Trophoblast cell (in vitro differentiated cells and primary cell): ENCODE results near the gene TAF11L7.
"Not testable (repeated sequence)": the region's sequence is repeated elsewhere in the genome, so short reads cannot be mapped to it uniquely, and the experiment has no call there.

Experiments used
- DNase-seq, 2 donors: peaks; one replicate each; pipeline ENCODE4 v3.0.0-alpha.2; 2016
- H2AFZ ChIP-seq: 2 replicates; pipeline ENCODE4 v1.6.1; 2013; ENCODE audit warnings: low read length, moderate library complexity, mild to moderate bottlenecking; ENCODE audit not compliant: insufficient read depth, poor library complexity
- H2AK5ac ChIP-seq: 2 replicates; pipeline ENCODE4 v1.6.1; 2013; ENCODE audit warnings: mild to moderate bottlenecking, low read length
- H2BK120ac ChIP-seq: 2 replicates; pipeline ENCODE4 v1.6.1; 2013; ENCODE audit warnings: low read length, mild to moderate bottlenecking, moderate library complexity; ENCODE audit not compliant: insufficient read depth, poor library complexity
- H2BK12ac ChIP-seq: 2 replicates; pipeline ENCODE4 v1.6.1; 2013; ENCODE audit warnings: mild to moderate bottlenecking, low read length, moderate library complexity
- H2BK5ac ChIP-seq: 2 replicates; pipeline ENCODE4 v1.6.1; 2013; ENCODE audit warnings: low read length, low read depth, moderate library complexity, mild to moderate bottlenecking; ENCODE audit not compliant: poor library complexity
- H3K14ac ChIP-seq: 2 replicates; pipeline ENCODE4 v1.6.1; 2013; ENCODE audit warnings: mild to moderate bottlenecking, low read length
- H3K18ac ChIP-seq: 2 replicates; pipeline ENCODE4 v1.6.1; 2013; ENCODE audit warnings: mild to moderate bottlenecking, low read length
- H3K23ac ChIP-seq: 2 replicates; pipeline ENCODE4 v1.6.1; 2013; ENCODE audit warnings: low read length
- H3K27ac ChIP-seq: 2 replicates; pipeline ENCODE4 v1.5.1; 2013; ENCODE audit warnings: low read depth, mild to moderate bottlenecking, inconsistent platforms, low read length, moderate library complexity
- H3K27me3 ChIP-seq: 2 replicates; pipeline ENCODE4 v1.6.1; 2013; ENCODE audit warnings: inconsistent platforms, mild to moderate bottlenecking, low read length, moderate library complexity; ENCODE audit not compliant: insufficient read depth
- H3K36me3 ChIP-seq, 2 experiments: 1 replicate in 1 of 2; 2 replicates in 1 of 2; pipeline ENCODE4 v1.6.1; 2013; ENCODE audit warnings: low read length in 2 of 2, mild to moderate bottlenecking in 2 of 2, moderate library complexity in 1 of 2; ENCODE audit not compliant: insufficient read depth in 2 of 2, control insufficient read depth in 1 of 2
- H3K4ac ChIP-seq: 2 replicates; pipeline ENCODE4 v1.6.1; 2013; ENCODE audit warnings: low read depth, mild to moderate bottlenecking, low read length, moderate library complexity
- H3K4me1 ChIP-seq, 2 experiments: 1 replicate in 1 of 2; 2 replicates in 1 of 2; pipeline ENCODE4 v1.6.1; 2013; ENCODE audit warnings: low read length in 2 of 2, mild to moderate bottlenecking in 2 of 2, moderate library complexity in 1 of 2; ENCODE audit not compliant: insufficient read depth in 2 of 2, control insufficient read depth in 1 of 2
- H3K4me2 ChIP-seq: 2 replicates; pipeline ENCODE4 v1.6.1; 2013; ENCODE audit warnings: inconsistent platforms, mild to moderate bottlenecking, low read length, moderate library complexity
- H3K4me3 ChIP-seq: 2 replicates; pipeline ENCODE4 v1.5.1; 2013; ENCODE audit warnings: mild to moderate bottlenecking, low read depth, low read length, inconsistent platforms
- H3K79me1 ChIP-seq: one replicate; pipeline ENCODE4 v1.6.1; 2013; ENCODE audit warnings: low read length
- H3K79me2 ChIP-seq: 2 replicates; pipeline ENCODE4 v1.6.1; 2013; ENCODE audit warnings: low read length, mild to moderate bottlenecking; ENCODE audit not compliant: control insufficient read depth, insufficient read depth, poor library complexity
- H3K9ac ChIP-seq: 2 replicates; pipeline ENCODE4 v1.6.1; 2013; ENCODE audit warnings: mild to moderate bottlenecking, low read length
- H3K9me3 ChIP-seq: 2 replicates; pipeline ENCODE4 v1.6.1; 2013; ENCODE audit warnings: low read depth, mild to moderate bottlenecking, control low read depth, inconsistent platforms, low read length; ENCODE audit not compliant: insufficient read depth
- H4K12ac ChIP-seq: 2 replicates; pipeline ENCODE4 v1.6.1; 2013; ENCODE audit warnings: low read depth, mild to moderate bottlenecking, low read length, moderate library complexity
- H4K8ac ChIP-seq: 2 replicates; pipeline ENCODE4 v1.6.1; 2013; ENCODE audit warnings: low read depth, mild to moderate bottlenecking, low read length, moderate library complexity
- H4K91ac ChIP-seq: one replicate; pipeline ENCODE4 v1.6.1; 2013; ENCODE audit warnings: low read depth, mild to moderate bottlenecking, low read length, moderate library complexity
- WGBS: extraction: QIAGEN DNeasy Blood & Tissue Kit; methylation state at CpG from one replicate; pipeline ENCODE4 v1.1.7; 2013; ENCODE audit warnings: missing lambda C conversion rate; ENCODE audit not compliant: insufficient read length, insufficient coverage; ENCODE audit errors: extremely low coverage; 5-methylcytosine and 5-hydroxymethylcytosine counted together

Gene TAF11L7

GRCh38 chr5:17607461-17607860 is 21.9 kb upstream of the TAF11L7 start:
- not testable (repeated sequence) for H2AFZ ChIP-seq, H3K14ac ChIP-seq, H2AK5ac ChIP-seq, H3K23ac ChIP-seq, H4K12ac ChIP-seq, H3K36me3 ChIP-seq, H3K18ac ChIP-seq, H3K4ac ChIP-seq, DNase-seq, H3K79me1 ChIP-seq, H2BK12ac ChIP-seq, H3K4me2 ChIP-seq, H3K4me3 ChIP-seq, H2BK5ac ChIP-seq, H3K79me2 ChIP-seq, H3K9me3 ChIP-seq, H4K91ac ChIP-seq, H3K9ac ChIP-seq, H4K8ac ChIP-seq, H3K27me3 ChIP-seq, H2BK120ac ChIP-seq, H3K27ac ChIP-seq, H3K4me1 ChIP-seq
- WGBS: no CpG with 5 or more reads among the region's 4 CpGs

- Histone ChIP-seq H3K27ac (no peak overlapping the region), H2AK5ac (no peak overlapping the region), H2BK5ac (no peak overlapping the region), H2BK12ac (no peak overlapping the region), H3K27me3 (no peaks in the 10 kb centered on the region), H3K36me3 (no peaks in the 10 kb centered on the region), H3K4me3 (no peak overlapping the region), H3K4me1 (no peaks in the 10 kb centered on the region), H3K79me2 (no peaks in the 10 kb centered on the region), H4K12ac (no peak overlapping the region), H2BK120ac (no peak overlapping the region), H3K4me2 (no peak overlapping the region), H3K9me3 (peaks cover 2% of the 10 kb centered on the region), H4K8ac (no peak overlapping the region), H4K91ac (no peak overlapping the region), H3K23ac (no peak overlapping the region), H3K14ac (no peak overlapping the region), H3K9ac (no peak overlapping the region), H3K18ac (no peak overlapping the region), H3K4ac (no peak overlapping the region), H3K79me1 (no peaks in the 10 kb centered on the region), H2AFZ (no peak overlapping the region)
- WGBS: no CpG with 5 or more reads among the region's 14 CpGs
- no peak for DNase-seq
Measured at GRCh38 chr5:17604951-17605350, 19.4 kb upstream of the TAF11L7 start.

- not testable (repeated sequence) for H2AK5ac ChIP-seq, H3K27me3 ChIP-seq, H3K79me1 ChIP-seq, H2BK5ac ChIP-seq, H2BK120ac ChIP-seq, H3K27ac ChIP-seq, H3K79me2 ChIP-seq, H4K12ac ChIP-seq, H3K23ac ChIP-seq, H3K4me1 ChIP-seq, H3K36me3 ChIP-seq, H3K4me2 ChIP-seq, H3K4ac ChIP-seq, H2AFZ ChIP-seq, H3K18ac ChIP-seq, DNase-seq, H4K8ac ChIP-seq, H3K4me3 ChIP-seq, H3K9me3 ChIP-seq, H3K14ac ChIP-seq, H3K9ac ChIP-seq, H2BK12ac ChIP-seq, H4K91ac ChIP-seq
- WGBS: no CpG with 5 or more reads among the region's 6 CpGs
Measured at GRCh38 chr5:17603880-17604279, 18.3 kb upstream of the TAF11L7 start, which contains the start of gene TAF11L11. Gene TAF11L11, plus strand, starts transcription at chr5:17604183.

- not testable (repeated sequence) for H3K14ac ChIP-seq, DNase-seq, H3K9me3 ChIP-seq, H2BK5ac ChIP-seq, H2AFZ ChIP-seq, H3K4ac ChIP-seq, H3K23ac ChIP-seq, H3K79me2 ChIP-seq, H3K4me2 ChIP-seq, H4K8ac ChIP-seq, H3K4me1 ChIP-seq, H3K27me3 ChIP-seq, H3K36me3 ChIP-seq, H3K18ac ChIP-seq, H2BK12ac ChIP-seq, H3K27ac ChIP-seq, H3K4me3 ChIP-seq, H4K91ac ChIP-seq, H3K9ac ChIP-seq, H3K79me1 ChIP-seq, H2AK5ac ChIP-seq, H2BK120ac ChIP-seq, H4K12ac ChIP-seq
- WGBS: no CpG with 5 or more reads among the region's 15 CpGs
Measured at GRCh38 chr5:17597728-17598127, 12.2 kb upstream of the TAF11L7 start, which contains the start of gene TAF11L10. Gene TAF11L10, minus strand, starts transcription at chr5:17597828.
